GM18867 (cell line): ENCODE measurements around the gene WDHD1.
"Not testable (repeated sequence)": the region's sequence is repeated elsewhere in the genome, so short reads cannot be mapped to it uniquely, and the experiment has no call there.

Experiments used
- ATAC-seq: cut with Tn5 transposase; IDR thresholded peaks from one replicate; pipeline ENCODE4 v1.9.1; 2021; ENCODE audit warnings: mild to moderate bottlenecking, moderate library complexity; ENCODE audit not compliant: unreplicated experiment

The WDHD1 gene

DNA sequence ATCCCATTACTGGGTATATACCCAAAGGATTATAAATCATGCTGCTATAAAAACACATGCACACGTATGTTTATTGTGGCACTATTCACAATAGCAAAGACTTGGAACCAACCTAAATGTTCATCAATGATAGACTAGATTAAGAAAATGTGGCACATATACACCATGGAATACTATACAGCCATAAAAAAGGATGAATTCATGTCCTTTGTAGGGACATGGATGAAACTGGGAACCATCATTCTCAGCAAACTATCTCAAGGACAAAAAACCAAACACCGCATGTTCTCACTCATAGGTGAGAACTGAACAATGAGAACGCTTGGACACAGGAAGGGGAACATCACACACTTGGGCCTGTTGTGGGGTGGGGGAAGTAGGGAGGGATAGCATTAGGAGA is 73.3 kb downstream of the WDHD1 start:
- not testable (repeated sequence) for ATAC-seq

DNA sequence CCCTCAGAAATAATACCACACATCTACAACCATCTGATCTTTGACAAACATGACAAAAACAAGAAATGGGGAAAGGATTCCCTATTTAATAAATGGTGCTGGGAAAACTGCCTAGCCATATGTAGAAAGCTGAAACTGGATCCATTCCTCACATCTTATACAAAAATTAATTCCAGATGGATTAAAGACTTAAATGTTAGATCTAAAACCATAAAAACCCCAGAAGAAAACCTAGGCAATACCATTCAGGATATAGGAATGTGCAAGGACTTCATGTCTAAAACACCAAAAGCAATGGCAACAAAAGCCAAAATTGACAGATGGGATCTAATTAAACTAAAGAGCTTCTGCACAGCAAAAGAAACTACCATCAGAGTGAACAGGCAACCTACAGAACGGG is 74.1 kb downstream of the WDHD1 start:
- ATAC-seq, result not testable (repeated sequence)

DNA sequence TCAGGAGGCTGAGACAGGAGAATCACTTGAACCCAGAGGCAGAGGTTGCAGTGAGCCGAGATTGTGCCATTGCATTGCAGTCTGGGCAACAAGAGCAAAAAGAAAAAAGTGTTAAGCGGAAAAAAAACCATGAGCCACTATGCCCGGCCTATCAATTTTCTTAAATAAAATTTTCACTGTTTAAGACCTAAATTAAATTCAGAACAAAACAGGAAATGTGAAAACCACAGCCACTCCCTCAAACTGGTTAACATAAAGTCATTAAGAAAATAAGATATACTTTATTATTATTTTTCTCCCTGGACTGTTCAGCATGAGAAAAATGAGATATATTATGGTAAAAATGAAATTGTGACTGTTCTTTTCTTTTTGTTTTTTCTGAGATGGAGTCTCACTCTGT is 79.7 kb downstream of the WDHD1 start:
- no peak for ATAC-seq

DNA sequence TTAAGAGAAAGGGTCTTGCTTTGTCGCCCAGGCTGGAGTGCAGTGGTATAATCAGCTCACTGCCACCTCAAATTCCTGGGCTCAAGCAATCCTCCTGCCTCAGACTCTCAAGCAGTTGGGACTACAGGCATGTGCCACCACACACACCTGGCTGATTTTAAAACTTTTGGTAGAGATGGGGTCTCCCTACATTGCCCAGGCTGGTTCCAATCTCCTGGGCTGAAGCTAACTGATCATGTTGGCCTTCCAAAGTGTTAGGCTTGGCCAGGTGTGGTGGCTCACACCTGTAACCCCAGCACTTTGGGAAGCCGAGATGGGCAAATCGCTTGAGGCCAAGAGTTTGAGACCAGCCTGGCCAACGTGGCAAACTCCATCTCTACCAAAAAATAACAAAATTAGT is 80.4 kb downstream of the WDHD1 start:
- ATAC-seq, result no peak

DNA sequence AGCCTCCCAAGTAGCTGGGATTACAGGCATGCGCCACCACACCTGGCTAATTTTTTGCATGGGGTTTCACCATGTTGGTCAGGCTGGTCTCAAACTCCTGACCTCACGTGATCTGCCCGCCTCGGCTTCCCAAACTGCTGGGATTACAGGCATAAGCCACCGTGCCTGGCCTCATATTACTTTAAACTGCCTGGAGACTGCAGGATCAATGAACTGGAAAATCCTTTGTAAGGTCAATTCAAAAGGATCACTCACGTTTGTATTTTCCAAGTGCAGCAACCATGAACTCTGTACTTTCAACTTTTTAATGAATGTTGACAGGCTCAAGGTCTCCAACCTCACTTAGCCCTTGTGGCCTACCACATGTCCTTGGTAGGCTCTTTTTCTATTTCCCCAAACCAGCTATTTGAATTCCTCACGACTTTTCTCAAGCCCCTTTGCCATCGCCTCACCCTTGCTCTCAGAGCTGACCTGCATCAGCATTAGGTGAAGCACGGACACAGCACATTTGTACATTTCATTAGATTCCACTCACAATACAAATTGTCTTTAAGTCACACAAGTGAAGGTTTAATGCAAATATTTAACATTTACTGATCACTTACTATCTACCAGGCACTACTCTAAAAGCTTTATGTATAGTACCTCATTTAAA is 82.0 kb downstream of the WDHD1 start:
- no peak for ATAC-seq

DNA sequence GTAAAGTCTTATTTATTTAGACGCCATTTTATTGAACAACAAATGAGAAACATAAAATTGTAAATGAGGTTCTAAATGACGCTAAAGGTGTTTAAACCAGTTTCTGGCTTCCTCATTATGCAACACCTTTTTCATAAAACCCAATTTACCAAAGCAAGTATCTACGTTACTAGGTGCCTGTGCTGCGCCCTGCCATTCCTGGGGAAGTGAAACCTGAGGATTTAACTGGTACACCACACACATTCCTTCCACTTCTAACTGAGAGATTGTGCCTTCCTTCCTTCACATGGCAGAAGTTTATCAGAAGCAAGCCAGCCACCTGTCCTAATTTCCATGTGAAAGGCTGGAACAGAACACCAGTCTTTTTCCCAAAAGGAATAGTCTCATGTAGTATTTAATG is 84.0 kb downstream of the WDHD1 start:
- no peak for ATAC-seq

DNA sequence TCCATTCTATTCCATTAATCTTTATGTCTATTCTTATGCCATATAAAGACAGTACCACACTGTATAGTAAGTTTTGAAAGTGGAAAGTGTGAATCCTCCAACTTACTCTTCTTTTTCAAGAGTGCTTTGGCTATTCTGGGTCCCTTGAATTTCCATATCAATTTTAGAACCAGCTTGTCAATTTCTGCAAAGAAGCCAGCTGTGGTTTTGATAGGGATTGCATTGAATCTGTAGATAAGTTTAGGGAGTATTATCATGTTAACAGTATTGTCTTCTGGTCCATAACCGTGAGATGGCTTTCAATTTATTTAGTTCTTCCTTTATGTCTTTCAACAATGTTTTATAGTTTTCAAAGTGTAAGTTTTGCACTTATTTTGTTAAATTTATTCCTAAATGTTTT is 90.1 kb downstream of the WDHD1 start:
- no peak for ATAC-seq

DNA sequence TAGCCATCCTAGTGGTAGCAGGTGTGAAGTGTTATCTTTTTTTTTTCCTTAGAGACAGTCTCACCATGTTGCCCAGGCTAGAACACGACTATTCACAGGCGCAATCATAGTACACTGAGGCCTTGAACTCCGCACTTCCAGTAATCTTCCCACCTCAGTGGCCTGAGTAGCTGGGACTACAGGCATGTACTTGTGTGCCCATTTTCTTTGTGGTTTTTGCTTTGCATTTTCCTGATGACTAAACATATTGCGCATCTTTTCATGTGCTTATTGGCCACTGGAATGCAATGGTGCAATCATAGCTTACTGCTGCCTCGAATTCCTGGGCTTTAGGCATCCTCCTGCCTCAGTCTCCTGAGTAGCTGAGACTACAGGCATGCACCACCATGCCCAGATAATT is 90.9 kb downstream of the WDHD1 start:
- ATAC-seq, result no peak

DNA sequence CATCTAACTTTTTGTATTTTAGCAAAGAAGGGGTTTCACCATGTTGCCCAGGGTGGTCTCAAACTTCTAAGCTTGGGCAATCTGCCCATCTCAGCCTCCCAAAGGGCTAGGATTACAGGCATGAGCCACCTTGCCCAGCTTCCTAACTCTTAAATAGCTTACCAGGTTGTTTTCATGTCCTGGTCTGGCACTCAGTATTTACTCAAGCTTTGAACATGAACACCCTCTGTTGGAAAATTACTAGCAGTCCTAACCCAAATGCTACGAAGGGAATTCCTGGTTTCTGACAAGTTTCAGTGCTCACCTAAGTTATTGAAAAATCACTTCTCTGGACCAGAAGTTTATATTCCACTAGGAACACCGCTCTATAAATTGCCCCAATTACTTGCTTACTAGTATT is 91.8 kb downstream of the WDHD1 start:
- ATAC-seq, result no peak

DNA sequence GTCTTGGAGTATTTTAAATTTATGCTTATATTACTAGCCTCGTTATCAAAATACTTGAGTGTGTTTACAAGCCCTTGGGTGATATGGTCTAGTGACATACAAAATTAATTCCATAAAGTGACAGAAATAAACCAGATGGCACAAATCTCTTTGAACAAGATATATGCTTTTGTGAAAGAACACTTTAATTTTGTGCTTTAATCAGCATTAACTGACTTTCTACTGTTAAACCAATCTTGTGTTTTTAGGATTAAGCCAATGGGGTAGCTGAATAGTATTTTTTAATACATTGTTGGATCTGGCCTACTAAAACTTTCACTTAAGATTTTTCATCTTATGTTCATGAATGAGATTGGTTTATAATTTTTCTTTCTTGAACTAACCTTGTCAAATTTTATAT is 93.9 kb downstream of the WDHD1 start:
- no peak for ATAC-seq

DNA sequence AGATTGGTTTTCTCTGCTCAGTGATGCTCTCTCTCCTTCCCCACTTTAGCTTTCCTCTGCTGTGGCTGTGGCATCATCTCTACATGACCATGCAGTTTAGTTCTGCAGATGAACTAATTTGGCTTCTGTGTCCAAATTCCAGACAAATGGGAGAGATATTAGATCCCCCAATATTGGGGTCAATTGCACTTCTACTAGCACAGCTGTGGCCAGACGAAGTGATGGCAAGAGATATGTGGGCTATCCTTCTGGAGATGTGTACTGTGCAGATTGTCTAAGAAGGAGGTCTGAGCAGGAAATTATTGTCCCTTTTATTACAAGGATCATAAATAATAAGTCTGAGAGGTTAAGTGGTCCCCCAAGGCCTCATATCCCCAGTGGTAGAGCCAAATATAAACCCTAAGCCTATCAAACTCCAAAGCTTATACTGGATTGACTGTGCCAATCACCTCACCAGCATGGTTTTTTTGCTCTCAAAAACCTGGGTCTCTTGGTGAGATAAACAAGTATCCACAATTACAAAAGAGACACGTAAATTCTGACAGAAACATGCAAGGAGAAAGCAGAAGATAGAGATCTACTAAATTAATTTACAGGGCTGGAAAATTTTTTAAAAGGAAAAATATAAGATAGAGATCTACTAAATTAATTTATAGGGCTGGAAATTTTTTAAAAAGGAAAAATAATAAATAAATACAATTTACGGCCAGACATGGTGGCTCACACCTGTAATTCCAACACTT is 95.1 kb downstream of the WDHD1 start:
- ATAC-seq, result no peak

DNA sequence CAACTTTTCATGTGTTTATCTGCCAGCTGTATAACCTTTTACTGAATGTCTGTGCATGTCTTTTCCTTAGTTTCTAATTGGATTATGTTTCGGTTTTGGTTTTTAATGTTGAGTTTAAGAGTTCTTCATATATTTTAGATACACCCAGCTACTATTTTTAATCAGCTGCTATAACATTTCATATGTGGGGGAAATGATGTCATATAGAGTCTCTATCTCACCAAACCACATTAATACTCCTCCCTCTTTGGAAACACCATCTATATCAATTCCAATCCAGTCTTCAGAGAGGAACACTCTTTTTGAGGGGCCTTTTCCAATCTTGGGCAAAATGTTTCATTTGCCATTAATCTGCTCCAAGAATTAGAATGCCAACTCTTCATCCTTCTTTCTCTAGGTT is 95.8 kb downstream of the WDHD1 start:
- no peak for ATAC-seq

DNA sequence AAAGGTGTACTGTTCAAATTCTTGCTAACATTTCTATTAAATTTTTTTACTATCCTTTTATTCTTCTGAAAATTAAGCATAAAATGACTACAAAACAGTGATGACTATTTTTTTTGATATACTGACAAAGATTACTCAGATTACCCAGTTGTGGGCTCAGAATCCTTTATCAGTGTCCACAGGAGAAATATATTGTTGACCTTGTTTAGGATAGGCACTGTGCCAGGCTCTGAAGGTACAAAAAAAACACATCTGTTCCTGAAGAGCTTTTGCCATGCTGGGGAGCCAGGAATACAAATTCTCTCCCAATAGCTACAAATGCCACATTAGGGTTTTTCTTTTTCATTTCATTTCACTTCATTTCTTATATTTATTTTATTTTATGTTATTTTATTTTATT is 97.3 kb downstream of the WDHD1 start:
- no peak for ATAC-seq

DNA sequence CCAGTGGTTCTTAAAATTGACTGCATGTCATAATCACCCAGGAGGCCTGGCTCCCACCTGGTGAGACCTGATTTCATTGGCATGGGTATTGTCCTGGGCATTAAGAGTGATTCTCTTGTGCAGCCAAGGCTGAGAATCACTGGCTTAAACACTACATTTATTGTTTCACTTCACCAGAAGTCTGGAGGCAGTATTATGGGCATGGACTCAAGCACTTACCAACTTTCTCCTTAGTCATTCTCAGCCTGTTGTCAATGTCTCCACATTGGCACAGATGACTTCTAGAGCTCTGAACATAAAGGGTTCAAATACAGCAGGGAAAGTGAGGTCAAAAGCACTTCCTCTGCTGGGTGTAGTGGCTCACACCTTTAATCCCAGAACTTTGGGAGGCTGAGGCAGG is 98.7 kb downstream of the WDHD1 start:
- ATAC-seq, result no peak

DNA sequence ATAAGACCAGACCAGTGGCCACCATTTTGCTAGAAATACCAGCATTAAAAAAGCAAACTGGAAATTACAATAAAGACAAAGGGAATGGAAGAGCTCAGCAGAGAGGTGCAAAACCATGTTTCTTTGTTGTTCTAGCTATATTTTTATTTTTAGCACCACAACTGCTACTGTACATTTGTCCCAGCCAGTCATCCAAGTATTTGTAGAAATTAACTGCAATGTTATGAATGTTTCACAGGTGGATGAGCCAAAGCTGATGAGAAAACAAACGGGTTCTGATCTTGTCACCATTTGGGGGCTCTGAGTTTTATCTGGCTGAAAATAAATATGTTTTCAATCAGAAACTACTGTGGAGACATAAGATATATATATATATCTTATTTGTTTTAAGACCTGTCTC is 99.3 kb downstream of the WDHD1 start:
- no peak for ATAC-seq

DNA sequence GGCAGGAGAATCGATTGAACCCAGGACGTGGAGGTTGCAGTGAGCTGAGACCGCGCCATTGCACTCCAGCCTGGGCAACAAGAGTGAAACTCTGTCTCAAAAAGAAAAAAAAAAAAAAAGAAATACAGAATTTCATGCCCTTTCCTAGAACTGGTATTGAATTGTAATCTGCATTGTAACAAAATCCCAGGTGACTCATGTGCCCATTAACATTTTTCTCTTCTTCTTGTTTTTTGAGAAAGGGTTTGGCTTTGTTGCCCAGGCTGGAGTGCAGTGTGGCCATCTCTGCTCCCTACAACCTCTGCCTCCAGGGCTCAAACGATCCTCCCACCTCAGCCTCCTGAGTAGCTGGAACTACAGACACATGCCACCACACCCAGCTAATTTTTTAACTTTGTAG is 100.3 kb downstream of the WDHD1 start:
- ATAC-seq, result not testable (repeated sequence)

DNA sequence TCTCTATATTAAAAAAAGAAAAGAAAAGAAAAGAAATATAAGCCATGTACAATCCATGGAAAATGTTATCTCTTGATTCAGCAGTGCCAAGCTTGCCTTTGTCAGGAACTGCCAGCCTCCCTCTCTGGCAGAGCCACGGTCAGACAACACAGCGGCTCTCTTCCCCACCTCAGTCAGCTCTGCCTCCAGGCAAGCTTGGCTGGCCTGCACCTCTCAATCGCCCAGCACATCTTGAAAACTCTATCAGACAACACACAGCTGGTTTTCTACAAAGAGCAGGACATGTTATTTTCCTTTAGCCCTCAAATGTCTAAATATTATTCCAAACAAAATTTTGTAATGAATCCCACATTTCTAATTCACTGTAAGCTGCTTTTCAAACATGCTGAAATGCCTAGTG is 104.3 kb downstream of the WDHD1 start:
- no peak for ATAC-seq

DNA sequence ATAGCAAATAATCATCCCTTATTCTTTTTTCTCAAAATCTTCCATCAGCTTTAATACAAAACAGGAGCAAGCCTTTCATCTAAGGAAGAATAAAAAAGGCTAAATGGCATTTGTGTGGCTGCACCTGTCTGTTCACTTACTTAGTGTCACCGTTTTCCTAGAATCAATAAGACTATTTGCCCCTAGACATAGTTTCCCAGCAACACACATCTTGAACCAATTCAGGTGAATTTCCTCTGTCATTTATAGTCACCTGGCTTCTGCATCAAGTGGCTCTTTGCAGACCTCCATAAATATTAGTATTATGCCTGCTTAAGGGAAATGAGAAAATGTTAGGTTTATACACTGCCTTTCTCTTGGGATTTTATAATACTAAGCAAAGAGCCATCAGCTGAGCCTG is 106.8 kb downstream of the WDHD1 start:
- no peak for ATAC-seq

DNA sequence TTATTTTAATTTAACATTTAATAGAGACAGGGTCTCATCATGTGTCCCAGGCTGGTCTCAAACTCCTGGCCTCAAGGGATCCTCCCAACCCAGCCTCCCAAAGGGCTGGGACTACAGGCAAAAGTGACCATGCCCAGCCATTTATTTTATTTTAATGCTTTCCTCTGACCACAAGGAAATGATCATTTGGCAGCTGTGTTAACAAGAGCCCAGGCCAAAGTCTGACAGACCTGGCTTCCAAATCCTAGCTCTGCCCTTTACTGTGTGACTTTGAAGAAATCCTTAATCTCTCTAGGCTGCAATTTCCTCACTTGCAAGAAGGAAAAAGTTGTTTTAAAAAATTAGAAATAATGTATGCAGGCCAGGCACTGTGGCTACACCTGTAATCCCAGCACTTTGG is 107.6 kb downstream of the WDHD1 start:
- no peak for ATAC-seq

DNA sequence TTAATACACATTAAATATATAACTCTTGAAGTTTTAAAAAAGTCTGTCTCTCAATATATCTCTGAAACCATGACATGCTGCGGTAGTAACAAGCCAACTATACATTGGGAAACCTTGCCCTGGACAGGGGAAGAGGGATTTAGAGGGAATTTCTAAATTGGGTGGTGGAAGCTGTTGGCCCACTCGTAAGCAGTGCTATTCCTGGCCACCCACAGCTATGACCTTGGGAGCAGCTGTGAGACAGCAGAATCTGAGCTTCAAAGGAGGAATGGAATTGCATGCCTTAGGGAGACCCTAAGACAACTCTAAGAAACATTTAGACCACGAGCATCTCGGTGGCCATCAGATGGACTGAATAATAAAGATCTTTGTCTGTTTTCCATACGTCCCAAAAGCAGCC is 108.5 kb downstream of the WDHD1 start:
- ATAC-seq, result no peak

DNA sequence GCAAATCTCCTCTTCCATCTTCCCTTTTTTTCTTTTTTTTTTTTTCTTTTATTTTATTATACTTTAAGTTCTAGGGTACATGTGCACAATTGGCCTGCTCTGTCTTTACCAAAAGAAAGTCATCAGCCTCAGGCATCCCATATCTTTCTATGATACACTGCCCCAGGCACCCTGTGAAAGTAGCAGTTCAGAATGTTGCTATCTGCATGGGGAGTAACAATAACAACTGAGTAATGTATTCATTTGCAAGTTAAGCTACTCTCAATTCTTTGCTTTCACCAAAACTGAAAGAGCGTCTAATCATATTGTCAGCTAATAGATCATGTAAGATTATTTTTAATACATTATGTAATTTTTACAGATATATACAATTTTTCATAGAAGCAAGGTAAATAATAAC is 110.8 kb downstream of the WDHD1 start:
- no peak for ATAC-seq

DNA sequence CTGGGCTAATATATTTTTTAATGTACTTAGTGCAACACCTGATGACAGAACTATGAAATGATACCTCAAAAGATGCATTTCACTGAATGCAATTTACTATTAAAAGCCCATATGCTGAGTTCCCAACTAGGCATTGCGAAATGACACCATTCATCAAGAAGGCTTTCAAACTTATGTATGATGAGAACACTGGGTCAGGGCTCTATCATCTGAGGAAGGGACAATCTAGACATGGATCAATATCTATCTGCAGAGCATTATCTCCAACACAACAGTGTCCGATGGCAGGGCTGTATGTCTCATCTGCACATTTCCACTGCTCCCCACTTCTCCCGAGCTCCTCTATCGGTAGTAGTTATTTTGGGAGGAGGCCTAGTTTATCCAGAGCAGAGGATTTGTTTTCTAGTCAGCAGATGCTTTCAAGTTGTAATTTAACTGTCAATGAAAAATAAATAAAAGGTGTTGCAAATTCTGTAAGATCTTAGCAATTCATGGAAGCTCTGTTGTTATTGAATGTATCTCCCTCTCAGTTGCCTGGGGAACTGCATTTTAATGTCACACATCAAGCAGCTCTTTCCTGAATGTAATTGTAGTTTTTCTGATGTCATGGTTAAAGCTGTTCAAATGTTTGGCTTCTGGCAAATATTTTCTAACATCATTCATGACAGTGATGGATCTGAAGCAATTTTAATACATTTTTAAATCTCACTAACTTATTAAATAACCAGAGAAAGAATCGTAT is 116.9 kb downstream of the WDHD1 start:
- no peak for ATAC-seq
